H1 (cell line): Measurements from ENCODE around the gene SON.

Source experiments
- CTCF ChIP-seq, 3 experiments: IDR thresholded peaks; 1 replicate in 2 of 3; 2 replicates in 1 of 3; pipeline versions ENCODE4 v1.5.1 to v1.6.1; 2011; ENCODE audit warnings: low read length in 3 of 3, mild to moderate bottlenecking in 3 of 3, inconsistent platforms in 2 of 3, low read depth in 1 of 3, moderate library complexity in 1 of 3; ENCODE audit not compliant: insufficient read depth in 1 of 3; ENCODE audit errors: control extremely low read depth in 1 of 3
- POLR2A ChIP-seq, 2 experiments: IDR thresholded peaks; 1 replicate in 1 of 2; 2 replicates in 1 of 2; pipeline ENCODE4 v1.6.1; 2011; ENCODE audit warnings: low read depth in 2 of 2, low read length in 2 of 2, mild to moderate bottlenecking in 2 of 2; ENCODE audit errors: control extremely low read depth in 1 of 2
- RAD21 ChIP-seq, 2 experiments: IDR thresholded peaks in 1 of 2; conservative IDR thresholded peaks in 1 of 2; 2 replicates each; pipeline ENCODE4 v1.6.1; 2011; ENCODE audit warnings: low read depth in 2 of 2, low read length in 2 of 2, improper control_type of control experiment in 1 of 2, inconsistent platforms in 1 of 2, mild to moderate bottlenecking in 1 of 2, moderate library complexity in 1 of 2

- TF ChIP-seq CTCF (IDR thresholded peaks at IDR 0.05; ENCODE audit: control extremely low read depth in 1 of 3, insufficient read depth in 1 of 3, low read depth in 1 of 3, low read length in 3 of 3) (no peak), POLR2A (IDR thresholded peaks at IDR 0.05; ENCODE audit: control extremely low read depth in 1 of 2, low read depth in 2 of 2, low read length in 2 of 2) (no peak), RAD21 (IDR thresholded peaks at IDR 0.05 in 1 of 2, conservative IDR thresholded peaks at IDR 0.05 in 1 of 2; ENCODE audit: low read depth in 2 of 2, low read length in 2 of 2) (no peak)
These were observed 10.3 kb downstream of the SON start for GRCh38 chr21:33552999-33553598.
